GM12878 (cell line): ENCODE data around the gene TRAF3IP3. TPM values are rescaled to one million over a fixed set of nuclear protein-coding genes. Genes with fewer than 3 reads are reported as not detected.

ENCODE experiments used
- ATAC-seq: fragments of 200-7000 bp; cut with Tn5 transposase; 3 replicates; pipeline ENCODE4 v1.9.1; 2020; ENCODE audit warnings: mild to moderate bottlenecking, moderate library complexity
- BruUV-seq: library from RNA; stranded (reverse); fragments of 400-500 nt; replicated peaks from 2 replicates; lab custom pipeline; 2021; lab: Mats Ljungman, UMichigan
- CTCF ChIA-PET: fragments of 300-600 bp; sonication (Branson Sonifier 250); formaldehyde crosslinking; extraction: SDS; loops from one replicate; lab custom pipeline; 2021; ENCODE audit warnings: inconsistent platforms; lab: Yijun Ruan, JAX
- POLR2A ChIA-PET: fragments of 350-600 bp; formaldehyde crosslinking; extraction: SDS; loops from one replicate; lab custom pipeline; 2021; ENCODE audit warnings: inconsistent platforms; lab: Charles Lee
- RAD21 ChIA-PET: fragments of 300-600 bp; sonication (Branson Sonifier 250); formaldehyde crosslinking; loops from one replicate; lab custom pipeline; 2023; ENCODE audit warnings: antibody characterized with exemption; ENCODE audit not compliant: unreplicated experiment; lab: Charles Lee
- SMC1A ChIA-PET: fragments of 300-600 bp; sonication (Branson Sonifier 250); formaldehyde crosslinking; loops from one replicate; lab custom pipeline; 2023; ENCODE audit not compliant: unreplicated experiment, uncharacterized antibody; lab: Charles Lee
- DNase-seq: peaks from one replicate; pipeline ENCODE4 v3.0.0-alpha.2; 2011; ENCODE audit warnings: low read depth, low spot score
- FAIRE-seq: peaks from 3 replicates; lab custom pipeline; 2011; peaks lifted over from hg19 to GRCh38; lab: Jason Lieb, UNC
- H2AFZ ChIP-seq: 2 replicates; pipeline ENCODE4 v1.6.0; 2011; ENCODE audit warnings: low read depth, low read length, control low read depth; ENCODE audit not compliant: control insufficient read depth
- H3K27ac ChIP-seq: 2 replicates; pipeline ENCODE4 v1.5.1; 2011; ENCODE audit warnings: control low read depth; ENCODE audit not compliant: control insufficient read depth, insufficient read depth
- H3K27me3 ChIP-seq, 2 experiments: replicated peaks in 1 of 2; 2 replicates each; pipeline versions ENCODE4 v1.6.0 to v1.6.1; 2011; ENCODE audit warnings: low read length in 1 of 2; ENCODE audit not compliant: control insufficient read depth in 2 of 2, insufficient read depth in 2 of 2
- H3K36me3 ChIP-seq, 2 experiments: 2 replicates each; pipeline ENCODE4 v1.5.1; 2011; ENCODE audit warnings: low read length in 1 of 2; ENCODE audit not compliant: control insufficient read depth in 2 of 2, insufficient read depth in 2 of 2
- H3K4me1 ChIP-seq: 2 replicates; pipeline ENCODE4 v1.6.1; 2011; ENCODE audit warnings: mild to moderate bottlenecking, low read length, moderate library complexity, mixed read lengths; ENCODE audit not compliant: control insufficient read depth, insufficient read depth
- H3K4me2 ChIP-seq: 2 replicates; pipeline ENCODE4 v1.6.0; 2011; ENCODE audit warnings: control low read depth; ENCODE audit not compliant: control insufficient read depth, insufficient read depth
- H3K4me3 ChIP-seq: fragments of 200-600 bp; sonication (generic); 2 replicates; pipeline ENCODE4 v1.5.1; 2016
- H3K79me2 ChIP-seq: 2 replicates; pipeline ENCODE4 v1.6.0; 2011; ENCODE audit warnings: low read length; ENCODE audit not compliant: control insufficient read depth, insufficient read depth
- H3K9ac ChIP-seq: 2 replicates; pipeline ENCODE4 v1.8.0; 2011; ENCODE audit warnings: low read length, control low read depth, mixed read lengths; ENCODE audit not compliant: control insufficient read depth, insufficient read depth
- H3K9me3 ChIP-seq: replicated peaks from 3 replicates; pipeline ENCODE4 v1.5.1; 2011; ENCODE audit warnings: mild to moderate bottlenecking, low read length; ENCODE audit not compliant: control insufficient read depth, insufficient read depth
- H4K20me1 ChIP-seq: 2 replicates; pipeline ENCODE4 v1.6.0; 2011; ENCODE audit not compliant: control insufficient read depth, insufficient read depth
- DPF2 ChIP-seq: fragments of 450-650 bp; IDR thresholded peaks from 2 replicates; pipeline ENCODE4 v1.6.1; 2017; ENCODE audit warnings: mild to moderate bottlenecking
- EGR1 ChIP-seq, 2 experiments: IDR thresholded peaks; 1 replicate in 1 of 2; 2 replicates in 1 of 2; pipeline ENCODE4 v1.6.1; 2011 to 2012; ENCODE audit warnings: low read depth in 2 of 2, low read length in 2 of 2, borderline replicate concordance in 1 of 2, mild to moderate bottlenecking in 1 of 2, moderate library complexity in 1 of 2
- EZH2 ChIP-seq: IDR thresholded peaks from 2 replicates; pipeline ENCODE4 v1.6.1; 2012; ENCODE audit warnings: low read depth, mild to moderate bottlenecking, control low read depth, inconsistent platforms, low read length, borderline replicate concordance; ENCODE audit not compliant: control insufficient read depth
- FOXK2 ChIP-seq: fragments of 450-650 bp; IDR thresholded peaks from 2 replicates; pipeline ENCODE4 v1.6.1; 2017; ENCODE audit warnings: mild to moderate bottlenecking, moderate library complexity
- GABPA ChIP-seq: IDR thresholded peaks from 2 replicates; pipeline ENCODE4 v1.6.1; 2014; ENCODE audit warnings: antibody characterized with exemption, low read depth, mild to moderate bottlenecking, inconsistent platforms
- MEF2B ChIP-seq: fragments of 450-650 bp; IDR thresholded peaks from 2 replicates; pipeline ENCODE4 v1.6.1; 2018; ENCODE audit warnings: mild to moderate bottlenecking, moderate library complexity; ENCODE audit not compliant: partially characterized antibody, poor library complexity, severe bottlenecking
- SKIL ChIP-seq: fragments of 450-650 bp; IDR thresholded peaks from 2 replicates; pipeline ENCODE4 v1.6.1; 2017; ENCODE audit warnings: mild to moderate bottlenecking, low read depth, inconsistent platforms; ENCODE audit not compliant: poor library complexity, severe bottlenecking
- STAT1 ChIP-seq: fragments of 450-650 bp; conservative IDR thresholded peaks from 2 replicates; pipeline ENCODE4 v1.6.1; 2014; ENCODE audit warnings: antibody characterized with exemption, mild to moderate bottlenecking
- ZNF622 ChIP-seq: fragments of 450-650 bp; IDR thresholded peaks from 2 replicates; pipeline ENCODE4 v1.6.1; 2017; ENCODE audit warnings: mild to moderate bottlenecking, inconsistent platforms
- ZZZ3 ChIP-seq: IDR thresholded peaks from 2 replicates; pipeline ENCODE4 v1.6.1; 2011; ENCODE audit warnings: low read depth; ENCODE audit not compliant: control insufficient read depth, insufficient read length
- WGBS: methylation state at CpG from one replicate; pipeline ENCODE4 v1.1.6; 2016; ENCODE audit warnings: low lambda C conversion rate; ENCODE audit not compliant: insufficient replicate concordance, insufficient coverage; ENCODE audit errors: missing lambda C conversion rate; 5-methylcytosine and 5-hydroxymethylcytosine counted together
- in situ Hi-C: fragments of 300-500 bp; cut with MboI; formaldehyde crosslinking; loops from 9 replicates; pipeline ENCODE4 v1.14.3; 2018; ENCODE audit warnings: mixed read lengths
- intact Hi-C: fragments of 100-400 bp; cut with micrococcal nuclease; formaldehyde crosslinking; loops from one replicate; pipeline ENCODE4 v1.14.2; 2022; ENCODE audit not compliant: unreplicated experiment
- polyA plus RNA-seq, 11 experiments: library from polyadenylated mRNA; depleted of rRNA in 4 of 11; unstranded in 6 of 11; stranded (reverse) in 5 of 11; fragments of >200 nt; fragmentation: Nextera tagmentation in 4 of 11; fragmentation: Illumina TruSeq in 1 of 11; extraction: Ambion mirVana in 4 of 11; extraction: Trizol in 1 of 11; gene quantifications; 1 replicate in 1 of 11; 2 replicates in 10 of 11; pipeline versions ENCODE4 v1.2.1 to v1.2.3, GENCODE V29; 2011 to 2016; ENCODE audit warnings: inconsistent platforms in 2 of 11, missing spikeins in 2 of 11, low read depth in 1 of 11
- total RNA-seq, 4 experiments: library from RNA; depleted of rRNA in 3 of 4; stranded (reverse); fragments of >200 nt in 3 of 4; fragmentation: Illumina TruSeq in 1 of 4; extraction: Trizol in 1 of 4; gene quantifications; 2 replicates each; pipeline versions ENCODE4 v1.2.1 to v1.2.3, GENCODE V29; 2013 to 2021

TRAF3IP3 gene
- total and polyA plus RNA-seq, 10 of the 15 experiments (the other 5 are each of a cell fraction or from before 2014, with no cell fraction given) = 61.6 to 121 (median 96.5) TPM

GRCh38 chr1:209830722-209831121 is 74.9 kb downstream of the TRAF3IP3 start (continued):
- TF ChIP-seq FOXK2 (no peak), EGR1 (IDR thresholded peaks at IDR 0.05; ENCODE audit: borderline replicate concordance in 1 of 2, low read depth in 2 of 2, low read length in 2 of 2) (no peak), SKIL (no peak)

- 88% methylated on average over 1 of the region's 1 CpG for WGBS
- SMC1A ChIA-PET = interaction anchor here (2.3 kb wide), 1 partner anchor 8 kb away, joined by 8 read pairs; no protein-coding TSS in a partner anchor
- no peak for ATAC-seq
Observed at GRCh38 chr1:209831615-209832014, 75.8 kb downstream of the TRAF3IP3 start.

More at GRCh38 chr1:209831615-209832014, 75.8 kb downstream of the TRAF3IP3 start:
- Histone ChIP-seq H3K4me2 (no peak overlapping the region), H3K79me2 (peaks cover 13% of the 10 kb centered on the region), H3K9ac (no peak overlapping the region), H3K4me3 (no peak overlapping the region), H3K27ac (no peak overlapping the region), H3K36me3 (peaks cover 6 to 12% of the 10 kb centered on the region in 2 experiments), H4K20me1 (no peaks in the 10 kb centered on the region)
- intact Hi-C loops = no loop called here
- POLR2A ChIA-PET = interaction anchor here (1.0 kb wide), 1 partner anchor 16 kb away, joined by 3 read pairs; no protein-coding TSS in a partner anchor
- FAIRE-seq = no peak
- in situ Hi-C loops = no loop called here
- BruUV-seq = no TSS peak
- TF ChIP-seq ZNF622 = no peak
- TF ChIP-seq MEF2B = no peak
- TF ChIP-seq EZH2 = no peak
- TF ChIP-seq STAT1 = no peak
- TF ChIP-seq DPF2 = no peak
- no peak for TF ChIP-seq GABPA
- TF ChIP-seq ZZZ3 = no peak
- TF ChIP-seq, all 136 proteins: peak for 0
- Histone ChIP-seq H2AFZ (no peak overlapping the region), H3K9me3 (no peaks in the 10 kb centered on the region), H3K27me3 (no peaks in the 10 kb centered on the region), H3K4me1 (no peaks in the 10 kb centered on the region)
- DNase-seq = no peak
- RAD21 ChIA-PET = no interaction called here
- CTCF ChIA-PET = interaction anchor here (2.4 to 6.6 kb wide), 2 partner anchors 8 to 18 kb away, joined by 5 to 39 read pairs; no protein-coding TSS in a partner anchor

Other genes starting within 250 kb of the TRAF3IP3 start
Only the 7 nearest of the 8 such genes appear.
- not detected in 2 replicates for gene CAMK1G, start 172.3 kb upstream of the TRAF3IP3 start, total RNA-seq (2014; rRNA removed)
- not detected in 2 replicates for gene CAMK1G, start 172.3 kb upstream of the TRAF3IP3 start, total RNA-seq (2014; rRNA removed; fragmentation: Illumina TruSeq; extraction: Trizol)
- gene CAMK1G, start 172.3 kb upstream of the TRAF3IP3 start, total RNA-seq (2021) = not detected in 2 replicates
- gene CAMK1G, start 172.3 kb upstream of the TRAF3IP3 start, polyA plus RNA-seq (2011; rRNA removed) = 0.12 and 0.20 TPM in 2 replicates
- not detected in 2 replicates for gene CAMK1G, start 172.3 kb upstream of the TRAF3IP3 start, polyA plus RNA-seq (2014; fragmentation: Illumina TruSeq; extraction: Trizol)
- gene CAMK1G, start 172.3 kb upstream of the TRAF3IP3 start, polyA plus RNA-seq (2014; fragmentation: Nextera tagmentation; extraction: Ambion mirVana) = not detected
- 0.18 TPM in 1 of 2 replicates, not detected in the other for gene CAMK1G, start 172.3 kb upstream of the TRAF3IP3 start, polyA plus RNA-seq (2014; rRNA removed)
- not detected for gene CAMK1G, start 172.3 kb upstream of the TRAF3IP3 start, polyA plus RNA-seq (2016; fragmentation: Nextera tagmentation; extraction: Ambion mirVana)
- 0.11 and 1.2 TPM in 2 replicates for gene LAMB3, start 103.6 kb upstream of the TRAF3IP3 start, total RNA-seq (2014; rRNA removed)
- 0.09 TPM in 2 replicates for gene LAMB3, start 103.6 kb upstream of the TRAF3IP3 start, total RNA-seq (2014; rRNA removed; fragmentation: Illumina TruSeq; extraction: Trizol)
- 0.31 and 0.64 TPM in 2 replicates for gene LAMB3, start 103.6 kb upstream of the TRAF3IP3 start, total RNA-seq (2021)
- gene LAMB3, start 103.6 kb upstream of the TRAF3IP3 start, polyA plus RNA-seq (2011; rRNA removed) = 0.92 and 1.8 TPM in 2 replicates
- gene LAMB3, start 103.6 kb upstream of the TRAF3IP3 start, polyA plus RNA-seq (2014; fragmentation: Illumina TruSeq; extraction: Trizol) = 0.04 TPM in 1 of 2 replicates, not detected in the other
- under 1 TPM in 1 of 2 experiments, not detected in 1; 0.04 TPM for gene LAMB3, start 103.6 kb upstream of the TRAF3IP3 start, polyA plus RNA-seq (2014; fragmentation: Nextera tagmentation; extraction: Ambion mirVana)
- gene LAMB3, start 103.6 kb upstream of the TRAF3IP3 start, polyA plus RNA-seq (2014; rRNA removed) = 0.10 and 0.25 TPM in 2 replicates
- under 1 TPM; 0.10 to 0.19 TPM for gene LAMB3, start 103.6 kb upstream of the TRAF3IP3 start, polyA plus RNA-seq (2016; fragmentation: Nextera tagmentation; extraction: Ambion mirVana)
- 0.22 and 0.34 TPM in 2 replicates for gene G0S2, start 80.6 kb upstream of the TRAF3IP3 start, total RNA-seq (2014; rRNA removed)
- 0.18 TPM in 1 of 2 replicates, not detected in the other for gene G0S2, start 80.6 kb upstream of the TRAF3IP3 start, total RNA-seq (2014; rRNA removed; fragmentation: Illumina TruSeq; extraction: Trizol)
- gene G0S2, start 80.6 kb upstream of the TRAF3IP3 start, total RNA-seq (2021) = 0.24 and 0.51 TPM in 2 replicates
- gene G0S2, start 80.6 kb upstream of the TRAF3IP3 start, polyA plus RNA-seq (2011; rRNA removed) = 0.13 and 0.26 TPM in 2 replicates
- 0.13 TPM in 1 of 2 replicates, not detected in the other for gene G0S2, start 80.6 kb upstream of the TRAF3IP3 start, polyA plus RNA-seq (2014; fragmentation: Illumina TruSeq; extraction: Trizol)
- gene G0S2, start 80.6 kb upstream of the TRAF3IP3 start, polyA plus RNA-seq (2014; fragmentation: Nextera tagmentation; extraction: Ambion mirVana) = under 1 TPM; 0.07 to 0.08 TPM
- 0.26 TPM in 1 of 2 replicates, not detected in the other for gene G0S2, start 80.6 kb upstream of the TRAF3IP3 start, polyA plus RNA-seq (2014; rRNA removed)
- under 1 TPM; 0.20 to 0.48 TPM for gene G0S2, start 80.6 kb upstream of the TRAF3IP3 start, polyA plus RNA-seq (2016; fragmentation: Nextera tagmentation; extraction: Ambion mirVana)
- gene HSD11B1, start 51.2 kb upstream of the TRAF3IP3 start, total RNA-seq (2014; rRNA removed) = not detected in 2 replicates
- gene HSD11B1, start 51.2 kb upstream of the TRAF3IP3 start, total RNA-seq (2014; rRNA removed; fragmentation: Illumina TruSeq; extraction: Trizol) = not detected in 2 replicates
- not detected in 2 replicates for gene HSD11B1, start 51.2 kb upstream of the TRAF3IP3 start, total RNA-seq (2021)
- 0.10 and 0.15 TPM in 2 replicates for gene HSD11B1, start 51.2 kb upstream of the TRAF3IP3 start, polyA plus RNA-seq (2011; rRNA removed)
- not detected in 2 replicates for gene HSD11B1, start 51.2 kb upstream of the TRAF3IP3 start, polyA plus RNA-seq (2014; fragmentation: Illumina TruSeq; extraction: Trizol)
- gene HSD11B1, start 51.2 kb upstream of the TRAF3IP3 start, polyA plus RNA-seq (2014; fragmentation: Nextera tagmentation; extraction: Ambion mirVana) = under 1 TPM; 0.04 to 0.27 TPM
- gene HSD11B1, start 51.2 kb upstream of the TRAF3IP3 start, polyA plus RNA-seq (2014; rRNA removed) = 0.05 TPM in 1 of 2 replicates, not detected in the other
- not detected for gene HSD11B1, start 51.2 kb upstream of the TRAF3IP3 start, polyA plus RNA-seq (2016; fragmentation: Nextera tagmentation; extraction: Ambion mirVana)
- gene C1orf74, start 28.5 kb downstream of the TRAF3IP3 start, total RNA-seq (2014; rRNA removed) = 3.4 and 4.4 TPM in 2 replicates
- 4.0 and 4.4 TPM in 2 replicates for gene C1orf74, start 28.5 kb downstream of the TRAF3IP3 start, total RNA-seq (2014; rRNA removed; fragmentation: Illumina TruSeq; extraction: Trizol)
- 3.4 and 3.5 TPM in 2 replicates for gene C1orf74, start 28.5 kb downstream of the TRAF3IP3 start, total RNA-seq (2021)
- 3.2 and 3.9 TPM in 2 replicates for gene C1orf74, start 28.5 kb downstream of the TRAF3IP3 start, polyA plus RNA-seq (2011; rRNA removed)
- gene C1orf74, start 28.5 kb downstream of the TRAF3IP3 start, polyA plus RNA-seq (2014; fragmentation: Illumina TruSeq; extraction: Trizol) = 3.7 and 3.8 TPM in 2 replicates
- gene C1orf74, start 28.5 kb downstream of the TRAF3IP3 start, polyA plus RNA-seq (2014; fragmentation: Nextera tagmentation; extraction: Ambion mirVana) = 1 to 10 TPM; 3.4 to 4.4 TPM
- gene C1orf74, start 28.5 kb downstream of the TRAF3IP3 start, polyA plus RNA-seq (2014; rRNA removed) = 2.3 and 3.1 TPM in 2 replicates
- gene C1orf74, start 28.5 kb downstream of the TRAF3IP3 start, polyA plus RNA-seq (2016; fragmentation: Nextera tagmentation; extraction: Ambion mirVana) = 1 to 10 TPM; 4.6 to 5.5 TPM
- 0.05 TPM in 1 of 2 replicates, not detected in the other for gene IRF6, start 50.1 kb downstream of the TRAF3IP3 start, total RNA-seq (2014; rRNA removed)
- gene IRF6, start 50.1 kb downstream of the TRAF3IP3 start, total RNA-seq (2014; rRNA removed; fragmentation: Illumina TruSeq; extraction: Trizol) = 0.04 and 0.09 TPM in 2 replicates
- 0.10 and 0.21 TPM in 2 replicates for gene IRF6, start 50.1 kb downstream of the TRAF3IP3 start, total RNA-seq (2021)
- 0.46 and 0.50 TPM in 2 replicates for gene IRF6, start 50.1 kb downstream of the TRAF3IP3 start, polyA plus RNA-seq (2011; rRNA removed)
- 0.12 and 0.30 TPM in 2 replicates for gene IRF6, start 50.1 kb downstream of the TRAF3IP3 start, polyA plus RNA-seq (2014; fragmentation: Illumina TruSeq; extraction: Trizol)
- under 1 TPM; 0.04 to 0.05 TPM for gene IRF6, start 50.1 kb downstream of the TRAF3IP3 start, polyA plus RNA-seq (2014; fragmentation: Nextera tagmentation; extraction: Ambion mirVana)
- gene IRF6, start 50.1 kb downstream of the TRAF3IP3 start, polyA plus RNA-seq (2014; rRNA removed) = 0.11 and 0.22 TPM in 2 replicates
- under 1 TPM; 0.06 to 0.09 TPM for gene IRF6, start 50.1 kb downstream of the TRAF3IP3 start, polyA plus RNA-seq (2016; fragmentation: Nextera tagmentation; extraction: Ambion mirVana)
- gene UTP25, start 71.9 kb downstream of the TRAF3IP3 start, total RNA-seq (2014; rRNA removed) = 8.9 and 9.0 TPM in 2 replicates
- gene UTP25, start 71.9 kb downstream of the TRAF3IP3 start, total RNA-seq (2014; rRNA removed; fragmentation: Illumina TruSeq; extraction: Trizol) = 10.2 and 10.6 TPM in 2 replicates
- gene UTP25, start 71.9 kb downstream of the TRAF3IP3 start, total RNA-seq (2021) = 6.5 and 7.4 TPM in 2 replicates
- 13.3 and 14.8 TPM in 2 replicates for gene UTP25, start 71.9 kb downstream of the TRAF3IP3 start, polyA plus RNA-seq (2011; rRNA removed)
- 9.4 and 10.8 TPM in 2 replicates for gene UTP25, start 71.9 kb downstream of the TRAF3IP3 start, polyA plus RNA-seq (2014; fragmentation: Illumina TruSeq; extraction: Trizol)
- 1 to 10 TPM; 3.0 TPM for gene UTP25, start 71.9 kb downstream of the TRAF3IP3 start, polyA plus RNA-seq (2014; fragmentation: Nextera tagmentation; extraction: Ambion mirVana)
- 5.0 and 6.2 TPM in 2 replicates for gene UTP25, start 71.9 kb downstream of the TRAF3IP3 start, polyA plus RNA-seq (2014; rRNA removed)
- gene UTP25, start 71.9 kb downstream of the TRAF3IP3 start, polyA plus RNA-seq (2016; fragmentation: Nextera tagmentation; extraction: Ambion mirVana) = 1 to 10 TPM; 7.9 to 9.4 TPM